GM23248 (cell line): ENCODE data around the gene TARBP1. TPM values are rescaled to one million over a fixed set of nuclear protein-coding genes. Genes with fewer than 3 reads are reported as not detected.

Experiments
- DNase-seq: peaks from one replicate; pipeline ENCODE4 v3.0.0-alpha.2; 2015
- H2AFZ ChIP-seq: fragments of 200-600 bp; sonication (generic); 2 replicates; pipeline ENCODE4 v1.6.1; 2016; ENCODE audit warnings: antibody characterized with exemption
- H3F3A ChIP-seq: fragments of 200-600 bp; sonication (generic); 2 replicates; pipeline ENCODE4 v1.6.1; 2016; ENCODE audit warnings: mild to moderate bottlenecking, antibody characterized with exemption, mixed run types; ENCODE audit not compliant: insufficient read depth
- H3K27ac ChIP-seq: fragments of 200-600 bp; sonication (generic); 2 replicates; pipeline ENCODE4 v1.5.1; 2016; ENCODE audit warnings: mild to moderate bottlenecking
- H3K27me3 ChIP-seq: fragments of 200-600 bp; sonication (generic); replicated peaks from 2 replicates; pipeline ENCODE4 v1.6.1; 2016; ENCODE audit warnings: mild to moderate bottlenecking; ENCODE audit not compliant: insufficient read depth
- H3K36me3 ChIP-seq: fragments of 200-600 bp; sonication (generic); 2 replicates; pipeline ENCODE4 v1.6.1; 2016; ENCODE audit warnings: low read depth, mild to moderate bottlenecking
- H3K4me1 ChIP-seq: fragments of 200-600 bp; sonication (generic); 2 replicates; pipeline ENCODE4 v1.6.1; 2016; ENCODE audit warnings: mild to moderate bottlenecking; ENCODE audit not compliant: insufficient read depth
- H3K4me2 ChIP-seq: fragments of 200-600 bp; sonication (generic); one replicate; pipeline ENCODE4 v1.6.1; 2016; ENCODE audit warnings: mild to moderate bottlenecking; ENCODE audit not compliant: unreplicated experiment
- H3K4me3 ChIP-seq: fragments of 200-600 bp; sonication (generic); 2 replicates; pipeline ENCODE4 v1.5.1; 2016; ENCODE audit warnings: mild to moderate bottlenecking
- H3K79me2 ChIP-seq: fragments of 200-600 bp; sonication (generic); 2 replicates; pipeline ENCODE4 v1.6.1; 2016; ENCODE audit warnings: mild to moderate bottlenecking; ENCODE audit not compliant: insufficient read depth
- H3K9ac ChIP-seq: fragments of 200-600 bp; sonication (generic); 2 replicates; pipeline ENCODE4 v1.6.1; 2016; ENCODE audit warnings: mild to moderate bottlenecking
- H3K9me2 ChIP-seq: fragments of 200-600 bp; sonication (generic); 2 replicates; pipeline ENCODE4 v1.6.1; 2016; ENCODE audit warnings: mixed run types, mild to moderate bottlenecking, moderate library complexity; ENCODE audit not compliant: insufficient read depth
- H3K9me3 ChIP-seq: fragments of 200-600 bp; sonication (generic); one replicate; pipeline ENCODE4 v1.6.1; 2017; ENCODE audit warnings: low read depth
- H4K20me1 ChIP-seq: fragments of 200-600 bp; sonication (generic); 2 replicates; pipeline ENCODE4 v1.6.0; 2016; ENCODE audit not compliant: insufficient read depth
- EZH2 ChIP-seq: fragments of 200-600 bp; sonication (generic); IDR thresholded peaks from 2 replicates; pipeline ENCODE4 v1.6.1; 2018; ENCODE audit warnings: antibody characterized with exemption, mild to moderate bottlenecking; ENCODE audit not compliant: insufficient read depth, poor library complexity, severe bottlenecking
- EZH2phosphoT487 ChIP-seq: fragments of 200-600 bp; sonication (generic); IDR thresholded peaks from 2 replicates; pipeline ENCODE4 v1.6.1; 2018; ENCODE audit warnings: antibody characterized with exemption, moderate library complexity, mild to moderate bottlenecking, low read depth; ENCODE audit not compliant: insufficient read depth
- WGBS, 2 experiments: methylation state at CpG; one replicate each; pipeline ENCODE4 v1.1.6; 2015 to 2017; ENCODE audit warnings: low lambda C conversion rate in 2 of 2, low coverage in 1 of 2; ENCODE audit errors: missing lambda C conversion rate in 2 of 2; 5-methylcytosine and 5-hydroxymethylcytosine counted together
- in situ Hi-C: fragments of 300-500 bp; cut with MboI; formaldehyde crosslinking; loops from 2 replicates; pipeline ENCODE4 v1.15.0; 2020
- polyA plus RNA-seq: library from polyadenylated mRNA; unstranded; fragments of >200 nt; fragmentation: Nextera tagmentation; extraction: Ambion mirVana; gene quantifications from 2 replicates; pipeline ENCODE4 v1.2.1, GENCODE V29; 2016
- total RNA-seq: library from RNA; depleted of rRNA; stranded (reverse); fragments of >200 nt; shearing (Covaris generic); gene quantifications from 2 replicates; pipeline ENCODE4 v1.2.3, GENCODE V29; 2014

TARBP1 gene
- total and polyA plus RNA-seq, 2 experiments from 2014 or later = 5.2 to 11.9 TPM

DNA sequence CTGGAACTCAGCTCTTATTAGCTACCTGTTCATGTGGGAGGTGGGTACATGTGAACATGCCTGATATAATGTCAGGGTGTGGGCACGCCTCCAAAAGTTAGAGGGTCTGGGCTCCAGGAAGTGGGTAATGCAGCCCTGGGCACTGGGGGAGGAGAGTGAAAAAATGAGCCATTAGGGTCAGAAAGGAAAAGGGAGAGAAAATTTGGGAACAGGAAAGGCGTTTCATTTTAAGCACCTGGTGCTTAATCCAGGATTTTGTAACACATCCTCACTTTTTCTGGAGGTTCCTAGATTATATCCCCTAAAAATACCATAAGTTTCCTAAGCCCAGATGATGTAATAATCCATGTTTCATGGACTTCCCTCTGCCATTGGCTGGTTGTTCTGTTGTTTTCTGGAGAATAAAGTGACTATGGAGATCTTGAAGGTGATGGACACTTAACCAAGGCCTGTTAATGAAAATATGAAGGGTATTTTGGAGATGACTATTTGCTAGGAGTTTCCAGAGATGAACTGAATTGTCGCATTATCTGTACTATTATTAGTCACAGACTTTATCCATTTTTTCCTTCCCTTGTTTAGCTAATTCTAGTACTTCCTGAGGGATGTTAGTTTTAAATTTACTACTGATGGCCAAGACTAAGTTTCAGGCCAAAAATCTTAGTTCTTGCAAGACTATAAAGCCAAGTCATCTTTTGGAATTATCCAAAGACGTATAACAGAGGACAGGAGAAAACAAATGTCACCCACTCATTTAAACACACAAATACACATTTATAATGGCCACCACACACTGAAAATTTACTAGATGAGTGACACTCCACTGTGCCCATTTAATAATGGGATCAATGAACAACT lies 24.4 kb upstream of the TARBP1 start:
- no peak for DNase-seq
- no peaks in the 10 kb centered on the region for H3K9me2 ChIP-seq

DNA sequence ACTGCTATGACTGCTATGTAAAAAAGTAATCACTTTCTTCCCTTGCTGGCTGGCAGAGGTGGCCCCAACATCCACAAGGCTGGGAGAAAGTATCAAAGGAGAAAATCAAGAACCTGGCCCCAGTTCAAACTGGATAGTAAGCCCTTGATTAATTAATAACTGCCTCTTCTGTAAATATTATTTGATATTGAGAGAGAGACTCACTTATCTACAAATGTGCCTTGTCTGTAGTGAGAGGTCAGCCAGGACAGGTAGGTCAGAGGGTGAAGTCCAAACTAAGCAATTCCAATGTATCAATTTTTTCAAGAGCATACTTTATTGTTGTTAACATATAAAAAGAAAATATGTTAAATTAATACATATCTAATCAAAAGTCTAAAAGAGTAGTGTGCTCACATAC lies 23.8 kb upstream of the TARBP1 start:
- Histone ChIP-seq H3K79me2 (no peaks in the 10 kb centered on the region), H3K9me2 (no peaks in the 10 kb centered on the region), H3K27ac (no peak overlapping the region), H3K9ac (no peak overlapping the region), H3K4me1 (peaks cover 46% of the 10 kb centered on the region), H2AFZ (no peak overlapping the region), H4K20me1 (no peaks in the 10 kb centered on the region), H3K4me2 (no peak overlapping the region), H3K36me3 (no peaks in the 10 kb centered on the region), H3K27me3 (no peaks in the 10 kb centered on the region), H3K4me3 (no peak overlapping the region), H3K9me3 (no peaks in the 10 kb centered on the region), H3F3A (peaks cover 44% of the 10 kb centered on the region)
- in situ Hi-C loops = loop anchor here (10.0 kb wide), 1 partner anchor 92 kb away; no protein-coding TSS in a partner anchor
- DNase-seq = no peak
- TF ChIP-seq EZH2phosphoT487 (no peak), EZH2 (no peak)

More for the DNA sequence above, 24.4 kb upstream of the TARBP1 start:
- Histone ChIP-seq H3K36me3 (no peaks in the 10 kb centered on the region), H2AFZ (no peak overlapping the region), H3K4me2 (no peak overlapping the region), H3K9ac (no peak overlapping the region), H4K20me1 (no peaks in the 10 kb centered on the region), H3K4me3 (no peak overlapping the region), H3K79me2 (no peaks in the 10 kb centered on the region), H3K27me3 (no peaks in the 10 kb centered on the region), H3F3A (peaks cover 40% of the 10 kb centered on the region), H3K27ac (no peak overlapping the region), H3K4me1 (peaks cover 42% of the 10 kb centered on the region), H3K9me3 (no peaks in the 10 kb centered on the region)
- WGBS, 2 experiments = 70 to 72% methylated on average over 4 of the region's 4 CpGs
- in situ Hi-C loops = loop anchor here (10.0 kb wide), 1 partner anchor 91 kb away; no protein-coding TSS in a partner anchor
- TF ChIP-seq EZH2phosphoT487 (no peak), EZH2 (no peak)

DNA sequence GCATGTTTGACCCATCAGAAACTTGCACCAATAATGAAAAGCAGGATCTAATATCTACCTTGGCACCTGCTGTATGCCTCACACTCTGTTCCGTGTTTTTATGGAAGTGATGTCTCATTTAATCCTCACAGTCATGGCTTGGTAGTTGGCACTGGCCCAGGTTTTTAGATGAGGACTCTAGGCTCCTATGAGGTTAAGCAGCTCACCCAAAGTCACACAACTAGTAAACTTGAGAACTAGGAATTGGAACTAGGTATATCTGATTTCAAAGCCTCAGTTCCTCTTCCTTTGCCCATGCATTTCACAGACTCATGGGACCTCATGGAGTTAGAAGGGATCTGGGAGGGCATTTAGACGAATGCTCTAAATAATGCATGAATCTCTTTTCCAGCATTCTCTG lies 21.3 kb upstream of the TARBP1 start:
- peak; percentile 56 for DNase-seq
- H3K27me3 ChIP-seq = no peaks in the 10 kb centered on the region
- peaks cover 44% of the 10 kb centered on the region for H3K4me1 ChIP-seq
- in situ Hi-C loops = loop anchor here (10.0 kb wide), 1 partner anchor 95 kb away; no protein-coding TSS in a partner anchor
- H4K20me1 ChIP-seq = no peaks in the 10 kb centered on the region
- H3K27ac ChIP-seq = peak overlapping the region; percentile 99
- H3K36me3 ChIP-seq = no peaks in the 10 kb centered on the region
- WGBS, 2 experiments = 46 to 47% methylated on average over 2 of the region's 2 CpGs
- H3K79me2 ChIP-seq = no peaks in the 10 kb centered on the region
- H3K4me2 ChIP-seq = peak overlapping the region; percentile 77
- no peak for TF ChIP-seq EZH2
- no peak for TF ChIP-seq EZH2phosphoT487
- H3K9me2 ChIP-seq = no peaks in the 10 kb centered on the region
- H3F3A ChIP-seq = peaks cover 36% of the 10 kb centered on the region
- H3K9ac ChIP-seq = peak overlapping the region; percentile 94
- peak overlapping the region; percentile 61 for H3K4me3 ChIP-seq
- H2AFZ ChIP-seq = peak overlapping the region; percentile 39; the same call in 1 of the 2 replicates
- no peaks in the 10 kb centered on the region for H3K9me3 ChIP-seq

DNA sequence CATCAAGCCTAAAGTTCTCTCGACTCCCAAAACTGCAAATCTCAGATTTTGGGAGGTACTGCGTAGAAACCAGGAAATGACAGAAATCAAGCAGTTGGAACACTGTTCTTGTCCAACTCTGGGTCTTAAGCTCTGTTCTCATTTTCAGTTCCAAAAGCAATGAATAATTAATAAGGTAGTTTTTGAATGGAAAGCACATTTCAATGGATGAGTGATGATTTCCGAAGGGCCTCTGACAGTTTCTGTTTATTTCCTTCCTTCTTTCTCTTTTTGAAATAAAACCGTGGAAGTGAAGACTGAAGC lies 20.9 kb upstream of the TARBP1 start:
- Histone ChIP-seq H3F3A (peaks cover 37% of the 10 kb centered on the region), H3K4me1 (peaks cover 42% of the 10 kb centered on the region), H3K79me2 (no peaks in the 10 kb centered on the region), H3K27ac (peak overlapping the region; percentile 99), H2AFZ (peak overlapping the region; percentile 82), H3K36me3 (no peaks in the 10 kb centered on the region), H3K4me2 (peak overlapping the region; percentile 77), H3K9me2 (no peaks in the 10 kb centered on the region), H4K20me1 (no peaks in the 10 kb centered on the region), H3K27me3 (no peaks in the 10 kb centered on the region), H3K9ac (peak overlapping the region; percentile 94), H3K9me3 (no peaks in the 10 kb centered on the region), H3K4me3 (peak overlapping the region; percentile 61)
- 5 to 7% methylated on average over 4 of the region's 4 CpGs for WGBS, 2 experiments
- TF ChIP-seq EZH2 = no peak
- no peak for TF ChIP-seq EZH2phosphoT487
- DNase-seq = no peak
- in situ Hi-C loops = loop anchor here (5.0 to 25.0 kb wide), 3 partner anchors 95 to 582 kb away; no protein-coding TSS in a partner anchor
